WTC11 (cell line): ENCODE results near the gene ARHGAP19.
"Not testable (repeated sequence)": the region's sequence is repeated elsewhere in the genome, so short reads cannot be mapped to it uniquely, and the experiment has no call there.

Source experiments
- CREM ChIP-seq: sonication (generic); formaldehyde crosslinking; IDR thresholded peaks from 2 replicates; pipeline ENCODE4 v1.8.1; 2022; ENCODE audit warnings: mild to moderate bottlenecking, missing genetic modification reagents, moderate library complexity
- FOXK1 ChIP-seq: sonication (generic); formaldehyde crosslinking; IDR thresholded peaks from 2 replicates; pipeline ENCODE4 v1.8.0; 2022; ENCODE audit warnings: mild to moderate bottlenecking, moderate library complexity, missing genetic modification reagents
- NR2C2 ChIP-seq: sonication (generic); formaldehyde crosslinking; IDR thresholded peaks from 2 replicates; pipeline ENCODE4 v1.8.0; 2022; ENCODE audit warnings: mild to moderate bottlenecking, missing genetic modification reagents
- NR3C1 ChIP-seq: sonication (generic); formaldehyde crosslinking; conservative IDR thresholded peaks from 2 replicates; pipeline ENCODE4 v1.8.1; 2023; ENCODE audit warnings: low read depth, mild to moderate bottlenecking, missing genetic modification reagents
- ZNF396 ChIP-seq: fragments of 250-450 bp; sonication (Bioruptor Pico); IDR thresholded peaks from 2 replicates; pipeline ENCODE4 v1.8.0; 2021; ENCODE audit warnings: mild to moderate bottlenecking, moderate library complexity, borderline replicate concordance
- ZNF416 ChIP-seq: fragments of 250-450 bp; sonication (Bioruptor Pico); IDR thresholded peaks from 2 replicates; pipeline ENCODE4 v1.9.0; 2021; ENCODE audit warnings: mild to moderate bottlenecking, inconsistent platforms
- TF ChIP-seq, protein P1 (sequence below): sonication (generic); formaldehyde crosslinking; IDR thresholded peaks from 2 replicates; pipeline ENCODE4 v1.8.0; 2022; ENCODE audit warnings: missing genetic modification reagents
- TF ChIP-seq, protein P2 (sequence below): fragments of 200-600 bp; IDR thresholded peaks from 2 replicates; pipeline ENCODE4 v1.8.0; 2022; ENCODE audit warnings: antibody characterized with exemption
- TF ChIP-seq, protein P3 (sequence below): sonication (generic); formaldehyde crosslinking; IDR thresholded peaks from 2 replicates; pipeline ENCODE4 v1.8.1; 2023; ENCODE audit warnings: mild to moderate bottlenecking, missing genetic modification reagents, moderate library complexity
- TF ChIP-seq, protein P4 (sequence below): sonication (generic); formaldehyde crosslinking; IDR thresholded peaks from 2 replicates; pipeline ENCODE4 v1.8.0; 2022; ENCODE audit warnings: mild to moderate bottlenecking, missing genetic modification reagents
- TF ChIP-seq, protein P5 (sequence below): sonication (generic); formaldehyde crosslinking; IDR thresholded peaks from 2 replicates; pipeline ENCODE4 v1.8.1; 2023; ENCODE audit warnings: mild to moderate bottlenecking, missing genetic modification reagents, moderate library complexity
- TF ChIP-seq, protein P6 (sequence below): sonication (generic); formaldehyde crosslinking; IDR thresholded peaks from 2 replicates; pipeline ENCODE4 v1.8.1; 2023; ENCODE audit warnings: mild to moderate bottlenecking, moderate library complexity, missing genetic modification reagents

DNA sequence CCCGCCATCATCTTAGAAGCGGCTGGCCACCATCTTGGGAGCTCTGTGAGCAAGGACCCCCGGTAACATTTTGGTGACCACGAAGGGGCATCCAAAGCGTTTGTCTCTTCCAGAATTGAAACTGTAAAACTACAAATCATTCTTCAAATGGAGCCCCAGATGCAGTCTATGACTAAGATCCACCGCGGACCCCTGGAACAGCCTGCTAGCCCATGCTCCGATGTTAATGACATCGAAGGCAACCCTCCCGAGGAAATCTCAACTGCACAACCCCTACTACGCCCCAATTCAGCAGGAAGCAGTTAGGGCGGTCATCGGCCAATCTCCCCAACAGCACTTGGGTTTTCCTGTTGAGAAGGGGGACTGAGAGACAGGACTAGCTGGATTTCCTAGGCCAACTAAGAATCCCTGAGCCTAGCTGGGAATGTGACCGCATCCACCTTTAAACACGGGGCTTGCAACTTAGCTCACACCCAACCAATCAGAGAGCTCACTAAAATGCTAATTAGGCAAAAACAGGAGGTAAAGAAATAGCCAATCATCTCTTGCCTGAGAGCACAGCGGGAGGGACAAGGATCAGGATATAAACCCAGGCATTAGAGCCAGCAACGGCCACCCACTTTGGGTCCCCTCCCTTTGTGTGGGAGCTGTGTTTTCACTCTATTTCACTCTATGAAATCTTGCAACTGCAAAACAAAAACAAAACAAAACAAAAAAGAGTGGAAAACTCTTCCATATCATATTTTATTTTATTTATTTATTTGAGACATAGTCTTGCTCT lies 1.7 kb downstream of the ARHGAP19 start:
- TF ChIP-seq, protein P1, sequence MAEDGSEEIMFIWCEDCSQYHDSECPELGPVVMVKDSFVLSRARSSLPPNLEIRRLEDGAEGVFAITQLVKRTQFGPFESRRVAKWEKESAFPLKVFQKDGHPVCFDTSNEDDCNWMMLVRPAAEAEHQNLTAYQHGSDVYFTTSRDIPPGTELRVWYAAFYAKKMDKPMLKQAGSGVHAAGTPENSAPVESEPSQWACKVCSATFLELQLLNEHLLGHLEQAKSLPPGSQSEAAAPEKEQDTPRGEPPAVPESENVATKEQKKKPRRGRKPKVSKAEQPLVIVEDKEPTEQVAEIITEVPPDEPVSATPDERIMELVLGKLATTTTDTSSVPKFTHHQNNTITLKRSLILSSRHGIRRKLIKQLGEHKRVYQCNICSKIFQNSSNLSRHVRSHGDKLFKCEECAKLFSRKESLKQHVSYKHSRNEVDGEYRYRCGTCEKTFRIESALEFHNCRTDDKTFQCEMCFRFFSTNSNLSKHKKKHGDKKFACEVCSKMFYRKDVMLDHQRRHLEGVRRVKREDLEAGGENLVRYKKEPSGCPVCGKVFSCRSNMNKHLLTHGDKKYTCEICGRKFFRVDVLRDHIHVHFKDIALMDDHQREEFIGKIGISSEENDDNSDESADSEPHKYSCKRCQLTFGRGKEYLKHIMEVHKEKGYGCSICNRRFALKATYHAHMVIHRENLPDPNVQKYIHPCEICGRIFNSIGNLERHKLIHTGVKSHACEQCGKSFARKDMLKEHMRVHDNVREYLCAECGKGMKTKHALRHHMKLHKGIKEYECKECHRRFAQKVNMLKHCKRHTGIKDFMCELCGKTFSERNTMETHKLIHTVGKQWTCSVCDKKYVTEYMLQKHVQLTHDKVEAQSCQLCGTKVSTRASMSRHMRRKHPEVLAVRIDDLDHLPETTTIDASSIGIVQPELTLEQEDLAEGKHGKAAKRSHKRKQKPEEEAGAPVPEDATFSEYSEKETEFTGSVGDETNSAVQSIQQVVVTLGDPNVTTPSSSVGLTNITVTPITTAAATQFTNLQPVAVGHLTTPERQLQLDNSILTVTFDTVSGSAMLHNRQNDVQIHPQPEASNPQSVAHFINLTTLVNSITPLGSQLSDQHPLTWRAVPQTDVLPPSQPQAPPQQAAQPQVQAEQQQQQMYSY (CRISPR knock-in tag): not testable (repeated sequence)
- TF ChIP-seq, protein P2, sequence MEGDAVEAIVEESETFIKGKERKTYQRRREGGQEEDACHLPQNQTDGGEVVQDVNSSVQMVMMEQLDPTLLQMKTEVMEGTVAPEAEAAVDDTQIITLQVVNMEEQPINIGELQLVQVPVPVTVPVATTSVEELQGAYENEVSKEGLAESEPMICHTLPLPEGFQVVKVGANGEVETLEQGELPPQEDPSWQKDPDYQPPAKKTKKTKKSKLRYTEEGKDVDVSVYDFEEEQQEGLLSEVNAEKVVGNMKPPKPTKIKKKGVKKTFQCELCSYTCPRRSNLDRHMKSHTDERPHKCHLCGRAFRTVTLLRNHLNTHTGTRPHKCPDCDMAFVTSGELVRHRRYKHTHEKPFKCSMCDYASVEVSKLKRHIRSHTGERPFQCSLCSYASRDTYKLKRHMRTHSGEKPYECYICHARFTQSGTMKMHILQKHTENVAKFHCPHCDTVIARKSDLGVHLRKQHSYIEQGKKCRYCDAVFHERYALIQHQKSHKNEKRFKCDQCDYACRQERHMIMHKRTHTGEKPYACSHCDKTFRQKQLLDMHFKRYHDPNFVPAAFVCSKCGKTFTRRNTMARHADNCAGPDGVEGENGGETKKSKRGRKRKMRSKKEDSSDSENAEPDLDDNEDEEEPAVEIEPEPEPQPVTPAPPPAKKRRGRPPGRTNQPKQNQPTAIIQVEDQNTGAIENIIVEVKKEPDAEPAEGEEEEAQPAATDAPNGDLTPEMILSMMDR: not testable (repeated sequence)
- TF ChIP-seq, protein P3, sequence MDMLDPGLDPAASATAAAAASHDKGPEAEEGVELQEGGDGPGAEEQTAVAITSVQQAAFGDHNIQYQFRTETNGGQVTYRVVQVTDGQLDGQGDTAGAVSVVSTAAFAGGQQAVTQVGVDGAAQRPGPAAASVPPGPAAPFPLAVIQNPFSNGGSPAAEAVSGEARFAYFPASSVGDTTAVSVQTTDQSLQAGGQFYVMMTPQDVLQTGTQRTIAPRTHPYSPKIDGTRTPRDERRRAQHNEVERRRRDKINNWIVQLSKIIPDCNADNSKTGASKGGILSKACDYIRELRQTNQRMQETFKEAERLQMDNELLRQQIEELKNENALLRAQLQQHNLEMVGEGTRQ (CRISPR knock-in tag): not testable (repeated sequence)
- not testable (repeated sequence) for TF ChIP-seq NR2C2 (CRISPR knock-in tag); ZNF396 (CRISPR knock-in tag); FOXK1 (CRISPR knock-in tag); NR3C1 (CRISPR knock-in tag); CREM; ZNF416 (CRISPR knock-in tag)
- TF ChIP-seq, protein P4, sequence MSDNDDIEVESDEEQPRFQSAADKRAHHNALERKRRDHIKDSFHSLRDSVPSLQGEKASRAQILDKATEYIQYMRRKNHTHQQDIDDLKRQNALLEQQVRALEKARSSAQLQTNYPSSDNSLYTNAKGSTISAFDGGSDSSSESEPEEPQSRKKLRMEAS: not testable (repeated sequence)
- TF ChIP-seq, protein P5, sequence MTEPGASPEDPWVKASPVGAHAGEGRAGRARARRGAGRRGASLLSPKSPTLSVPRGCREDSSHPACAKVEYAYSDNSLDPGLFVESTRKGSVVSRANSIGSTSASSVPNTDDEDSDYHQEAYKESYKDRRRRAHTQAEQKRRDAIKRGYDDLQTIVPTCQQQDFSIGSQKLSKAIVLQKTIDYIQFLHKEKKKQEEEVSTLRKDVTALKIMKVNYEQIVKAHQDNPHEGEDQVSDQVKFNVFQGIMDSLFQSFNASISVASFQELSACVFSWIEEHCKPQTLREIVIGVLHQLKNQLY (CRISPR knock-in tag): not testable (repeated sequence)
- TF ChIP-seq, protein P6, sequence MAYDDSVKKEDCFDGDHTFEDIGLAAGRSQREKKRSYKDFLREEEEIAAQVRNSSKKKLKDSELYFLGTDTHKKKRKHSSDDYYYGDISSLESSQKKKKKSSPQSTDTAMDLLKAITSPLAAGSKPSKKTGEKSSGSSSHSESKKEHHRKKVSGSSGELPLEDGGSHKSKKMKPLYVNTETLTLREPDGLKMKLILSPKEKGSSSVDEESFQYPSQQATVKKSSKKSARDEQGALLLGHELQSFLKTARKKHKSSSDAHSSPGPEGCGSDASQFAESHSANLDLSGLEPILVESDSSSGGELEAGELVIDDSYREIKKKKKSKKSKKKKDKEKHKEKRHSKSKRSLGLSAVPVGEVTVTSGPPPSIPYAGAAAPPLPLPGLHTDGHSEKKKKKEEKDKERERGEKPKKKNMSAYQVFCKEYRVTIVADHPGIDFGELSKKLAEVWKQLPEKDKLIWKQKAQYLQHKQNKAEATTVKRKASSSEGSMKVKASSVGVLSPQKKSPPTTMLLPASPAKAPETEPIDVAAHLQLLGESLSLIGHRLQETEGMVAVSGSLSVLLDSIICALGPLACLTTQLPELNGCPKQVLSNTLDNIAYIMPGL (CRISPR knock-in tag): not testable (repeated sequence)
